Neural crest cell (in vitro differentiated cells): ENCODE data around the gene EIF3F. TPM values are rescaled to one million over a fixed set of nuclear protein-coding genes. Genes with fewer than 3 reads are reported as not detected.

Experiments
- DNase-seq: peaks from one replicate; pipeline ENCODE4 v3.0.0; 2021; ENCODE audit warnings: low read depth, mixed read lengths, low spot score
- H3K27ac Mint-ChIP-seq: one replicate; pipeline ENCODE4 v1.8.0; 2021; ENCODE audit warnings: mild to moderate bottlenecking, mixed read lengths; ENCODE audit not compliant: unreplicated experiment
- H3K27me3 Mint-ChIP-seq: 2 replicates; pipeline ENCODE4 v1.8.0; 2021; ENCODE audit warnings: low read depth, mild to moderate bottlenecking, mixed read lengths
- H3K36me3 Mint-ChIP-seq: 2 replicates; pipeline ENCODE4 v1.8.0; 2021; ENCODE audit warnings: low read depth, mild to moderate bottlenecking, mixed read lengths
- H3K4me1 Mint-ChIP-seq: 2 replicates; pipeline ENCODE4 v1.8.0; 2021; ENCODE audit warnings: mixed read lengths
- H3K4me3 Mint-ChIP-seq: one replicate; pipeline ENCODE4 v1.8.0; 2021; ENCODE audit warnings: mild to moderate bottlenecking, mixed read lengths
- H3K9me3 Mint-ChIP-seq: 2 replicates; pipeline ENCODE4 v1.8.0; 2021; ENCODE audit warnings: mixed read lengths
- CTCF ChIP-seq: fragments of 200-600 bp; sonication (generic); conservative IDR thresholded peaks from 2 replicates; pipeline ENCODE4 v1.5.0; 2021; ENCODE audit warnings: antibody characterized with exemption, mild to moderate bottlenecking
- total RNA-seq: library from RNA; stranded (reverse); gene quantifications from 2 replicates; pipeline ENCODE4 v1.2.1, GENCODE V29; 2021

Gene EIF3F
- total RNA-seq, 1 donor from 2014 or later = 317 TPM

GRCh38 chr11:8021920-8022319 lies 34.8 kb downstream of the EIF3F start:
- H3K27ac Mint-ChIP-seq = no peak overlapping the region
- H3K9me3 Mint-ChIP-seq = no peaks in the 10 kb centered on the region
- H3K27me3 Mint-ChIP-seq = peaks cover 51% of the 10 kb centered on the region
- no peaks in the 10 kb centered on the region for H3K36me3 Mint-ChIP-seq
- H3K4me3 Mint-ChIP-seq = peak overlapping the region; percentile 59
- peaks cover 14% of the 10 kb centered on the region for H3K4me1 Mint-ChIP-seq
- TF ChIP-seq CTCF = no peak
- DNase-seq = no peak

GRCh38 chr11:8022876-8023275 lies 35.7 kb downstream of the EIF3F start:
- Mint-ChIP-seq H3K27me3 (peaks cover 45% of the 10 kb centered on the region), H3K4me1 (peaks cover 14% of the 10 kb centered on the region), H3K4me3 (no peak overlapping the region), H3K27ac (no peak overlapping the region), H3K9me3 (no peaks in the 10 kb centered on the region), H3K36me3 (no peaks in the 10 kb centered on the region)
- no peak for DNase-seq
- no peak for TF ChIP-seq CTCF

GRCh38 chr11:8023831-8024555 lies 36.9 kb downstream of the EIF3F start:
- Mint-ChIP-seq H3K4me1 (peaks cover 9% of the 10 kb centered on the region), H3K4me3 (no peak overlapping the region), H3K27me3 (peaks cover 42% of the 10 kb centered on the region), H3K27ac (no peak overlapping the region), H3K36me3 (no peaks in the 10 kb centered on the region), H3K9me3 (no peaks in the 10 kb centered on the region)
- no peak for DNase-seq
- no peak for TF ChIP-seq CTCF

- Mint-ChIP-seq H3K27ac (no peak overlapping the region), H3K4me1 (peaks cover 6% of the 10 kb centered on the region), H3K4me3 (no peak overlapping the region), H3K36me3 (no peaks in the 10 kb centered on the region), H3K27me3 (peaks cover 47% of the 10 kb centered on the region), H3K9me3 (no peaks in the 10 kb centered on the region)
- no peak for DNase-seq
- no peak for TF ChIP-seq CTCF
Observed at GRCh38 chr11:8025123-8025522, 38.0 kb downstream of the EIF3F start.

- no peaks in the 10 kb centered on the region for H3K36me3 Mint-ChIP-seq
- peaks cover 47% of the 10 kb centered on the region for H3K27me3 Mint-ChIP-seq
- no peaks in the 10 kb centered on the region for H3K4me1 Mint-ChIP-seq
- DNase-seq = no peak
- no peak overlapping the region for H3K4me3 Mint-ChIP-seq
- H3K9me3 Mint-ChIP-seq = no peaks in the 10 kb centered on the region
- no peak for TF ChIP-seq CTCF
- no peak overlapping the region for H3K27ac Mint-ChIP-seq
Observed at GRCh38 chr11:8025816-8026215, 38.7 kb downstream of the EIF3F start.
